ENCODE measurements around the gene AFG3L2. TPM values are rescaled to one million over a fixed set of nuclear protein-coding genes. Genes with fewer than 3 reads are reported as not detected.

AFG3L2 gene
- total RNA-seq, 1 experiment from 2014 or later: 73.5 TPM

- H3K4me1 Mint-ChIP-seq: peaks cover 4 to 8% of the 10 kb centered on the region in 2 experiments
These were observed 83.2 kb downstream of the AFG3L2 start for GRCh38 chr18:12293831-12294230.

More at GRCh38 chr18:12293831-12294230, 83.2 kb downstream of the AFG3L2 start:
- no peak overlapping the region for H2AFZ ChIP-seq (ENCODE audit: low read length)
- no peak overlapping the region for H3K27ac Mint-ChIP-seq
- no peaks in the 10 kb centered on the region for H3K79me2 ChIP-seq (ENCODE audit: insufficient read depth, low read length)
- peaks cover 4 to 6% of the 10 kb centered on the region in 2 experiments for H3K9me3 Mint-ChIP-seq
- no peak overlapping the region for H2BK120ac ChIP-seq (ENCODE audit: low read depth, low read length, poor library complexity, severe bottlenecking)
- H2BK15ac ChIP-seq (ENCODE audit: low read depth, low read length): no peak overlapping the region
- H3K4me2 ChIP-seq (ENCODE audit: insufficient read depth, insufficient read length, low read length): no peak overlapping the region
- DNase-seq: no peak
- no peak overlapping the region for H3K27ac ChIP-seq (ENCODE audit: insufficient read length, low read depth, low read length)
- H2AK5ac ChIP-seq (ENCODE audit: insufficient read length, low read length): no peak overlapping the region
- H2BK5ac ChIP-seq (ENCODE audit: insufficient read length, low read length): no peak overlapping the region
- H3K14ac ChIP-seq (ENCODE audit: insufficient read depth, low read length): no peak overlapping the region
- no peak overlapping the region for H3K4ac ChIP-seq (ENCODE audit: low read depth, low read length)
- H3K4me1 ChIP-seq (ENCODE audit: insufficient read depth, low read length): no peaks in the 10 kb centered on the region
- no CpG with 5 or more reads among the region's 11 CpGs for WGBS (ENCODE audit: extremely low coverage, insufficient read length, low lambda C conversion rate)
- H3K18ac ChIP-seq (ENCODE audit: insufficient read length, low read depth, low read length): no peak overlapping the region
- no peaks in the 10 kb centered on the region for H3K23me2 ChIP-seq (ENCODE audit: insufficient read length, low read depth, low read length, poor library complexity, severe bottlenecking)
- no peak overlapping the region for H3K4me3 Mint-ChIP-seq
- H3K9ac ChIP-seq (ENCODE audit: extremely low read depth, insufficient read length, low read length): no peak overlapping the region
- H3K36me3 Mint-ChIP-seq (ENCODE audit: insufficient read depth in 1 of 3, low read depth in 3 of 3): 0 out of 7 replicates have a peak, but pooled peaks cover 0 to 1% (median 0%) of the 10 kb centered on the region in 3 experiments
- TF ChIP-seq CTCF (conservative IDR thresholded peaks at IDR 0.05): no peak
- no peaks in the 10 kb centered on the region for H3K27me3 ChIP-seq (ENCODE audit: insufficient read depth, low read length)
- H4K8ac ChIP-seq (replicated peaks; ENCODE audit: insufficient read length, low read depth, low read length): no peak overlapping the region
- H4K20me1 ChIP-seq (ENCODE audit: control insufficient read depth, insufficient read depth, insufficient read length): no peaks in the 10 kb centered on the region
- no peaks in the 10 kb centered on the region for H3K79me1 ChIP-seq (ENCODE audit: insufficient read depth, low read depth, low read length, poor library complexity, severe bottlenecking)
- no peak overlapping the region for H3K23ac ChIP-seq (ENCODE audit: insufficient read length, low read depth, low read length)
- no peak overlapping the region for H3T11ph ChIP-seq (ENCODE audit: low read length)
- H2BK20ac ChIP-seq (ENCODE audit: low read depth, low read length, poor library complexity, severe bottlenecking): no peak overlapping the region
- peaks cover 11% of the 10 kb centered on the region for H3K27me3 Mint-ChIP-seq (ENCODE audit: low read depth)
- H3K56ac ChIP-seq (ENCODE audit: insufficient read length, low read depth, low read length): no peak overlapping the region
- H2BK12ac ChIP-seq (ENCODE audit: insufficient read length, low read depth, low read length): no peak overlapping the region
- H4K91ac ChIP-seq (ENCODE audit: insufficient read length, low read depth, low read length): no peak overlapping the region
- H3K9me3 ChIP-seq (ENCODE audit: control insufficient read depth, low read depth, low read length): no peaks in the 10 kb centered on the region
- no peak overlapping the region for H4K5ac ChIP-seq (ENCODE audit: insufficient read length, low read depth, low read length)
